A172 (cell line): ENCODE results near the gene SWI5. TPM values are rescaled to one million over a fixed set of nuclear protein-coding genes. Genes with fewer than 3 reads are reported as not detected.
A peak's percentile ranks its signal among the peaks of the same experiment; 100 is the strongest.
"Not testable (repeated sequence)": the region's sequence is repeated elsewhere in the genome, so short reads cannot be mapped to it uniquely, and the experiment has no call there.

Experiments used
- DNase-seq: peaks from one replicate; pipeline ENCODE4 v3.0.0-alpha.2; 2015; ENCODE audit warnings: low spot score
- total RNA-seq: library from RNA; depleted of rRNA; stranded (reverse); fragments of >200 nt; shearing (Covaris generic); gene quantifications from 2 replicates; pipeline ENCODE4 v1.2.3, GENCODE V29; 2014

Gene SWI5
- total RNA-seq, 1 experiment from 2014 or later, result 118 TPM

DNA sequence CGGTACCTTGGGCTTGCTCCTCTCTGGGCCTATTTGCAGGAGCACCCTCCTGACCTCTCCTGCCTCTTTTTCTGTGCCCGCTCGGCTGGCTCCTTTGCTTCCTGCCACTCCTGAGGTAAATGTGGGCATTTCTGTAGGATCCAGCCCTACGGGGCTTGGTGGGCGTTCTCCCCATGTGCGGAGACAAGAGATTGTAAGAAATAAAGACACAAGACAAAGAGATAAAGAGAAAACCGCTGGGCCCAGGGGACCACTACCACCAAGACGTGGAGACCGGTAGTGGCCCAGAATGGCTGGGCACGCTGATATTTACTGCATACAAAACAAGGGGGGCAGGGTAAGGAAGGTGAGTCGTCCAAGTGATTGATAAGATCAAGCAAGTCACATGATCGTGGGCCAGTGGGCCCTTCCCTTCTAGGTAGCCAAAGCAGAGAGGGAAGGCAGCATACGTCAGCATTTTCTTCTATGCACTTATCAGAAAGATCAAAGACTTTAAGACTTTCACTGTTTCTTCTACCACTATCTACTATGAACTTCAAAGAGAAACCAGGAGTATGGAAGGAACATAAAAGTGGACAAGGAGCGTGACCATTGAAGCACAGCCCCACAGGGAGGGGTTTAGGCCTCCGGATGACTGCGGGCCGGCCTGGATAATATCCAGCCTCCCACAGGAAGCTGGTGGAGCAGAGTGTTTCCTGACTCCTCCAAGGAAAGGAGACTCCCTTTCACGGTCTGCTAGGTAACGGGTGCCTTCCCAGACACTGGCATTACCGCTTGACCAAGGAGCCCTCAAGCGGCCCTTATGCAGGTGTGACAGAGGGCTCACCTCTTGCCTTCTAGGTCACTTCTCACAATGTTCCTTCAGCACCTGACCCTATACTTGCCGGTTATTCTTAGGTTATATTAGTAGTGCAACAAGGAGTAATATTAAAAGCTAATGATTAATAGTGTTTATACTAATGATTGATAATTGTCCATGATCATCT lies 3.3 kb downstream of the SWI5 start:
- not testable (repeated sequence) for DNase-seq

DNA sequence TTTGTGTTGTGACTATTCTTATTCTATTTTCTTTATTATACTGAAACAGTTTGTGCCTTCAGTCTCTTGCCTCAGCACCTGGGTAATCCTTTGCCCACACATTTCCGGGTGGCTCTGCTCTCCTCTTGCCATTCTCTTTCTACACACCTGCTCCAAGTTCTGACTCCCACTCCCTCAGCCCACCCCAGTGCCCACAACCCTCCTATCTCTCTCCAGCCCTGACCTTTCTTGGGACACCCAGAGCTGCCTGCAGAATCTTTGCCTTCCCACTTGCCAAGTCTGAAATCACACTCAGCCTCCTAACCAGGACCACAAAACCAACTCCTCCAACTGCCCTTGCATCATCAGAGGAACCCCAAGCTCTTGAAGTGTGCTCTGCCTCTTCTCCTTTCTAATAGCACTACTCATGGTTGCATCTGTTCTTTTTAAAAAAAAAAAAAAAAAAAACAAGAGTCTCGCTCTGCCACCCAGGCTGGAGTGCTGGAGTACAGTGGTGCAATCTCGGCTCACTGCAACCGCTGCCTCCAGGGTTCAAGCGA lies 4.1 kb downstream of the SWI5 start:
- no peak for DNase-seq

DNA sequence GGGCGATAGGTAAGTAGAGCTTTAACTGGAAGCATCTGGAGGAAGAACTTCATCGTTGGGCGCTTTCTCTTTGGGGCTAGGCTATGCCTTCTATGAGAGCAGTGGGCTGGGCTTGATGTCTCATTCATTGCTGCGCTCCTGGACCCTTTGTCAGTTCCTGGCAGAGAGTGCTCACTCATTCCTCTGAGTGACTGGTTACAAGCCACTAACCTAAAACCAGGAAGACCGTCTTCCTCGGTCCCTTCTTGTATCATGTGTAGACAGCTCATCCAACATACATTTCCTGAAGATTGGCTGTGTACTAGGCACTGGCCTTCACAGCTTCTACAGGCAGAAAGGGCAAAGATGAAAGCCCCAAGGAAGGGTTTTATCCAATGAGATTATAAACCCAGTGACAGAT lies 6.4 kb downstream of the SWI5 start:
- DNase-seq, result no peak

DNA sequence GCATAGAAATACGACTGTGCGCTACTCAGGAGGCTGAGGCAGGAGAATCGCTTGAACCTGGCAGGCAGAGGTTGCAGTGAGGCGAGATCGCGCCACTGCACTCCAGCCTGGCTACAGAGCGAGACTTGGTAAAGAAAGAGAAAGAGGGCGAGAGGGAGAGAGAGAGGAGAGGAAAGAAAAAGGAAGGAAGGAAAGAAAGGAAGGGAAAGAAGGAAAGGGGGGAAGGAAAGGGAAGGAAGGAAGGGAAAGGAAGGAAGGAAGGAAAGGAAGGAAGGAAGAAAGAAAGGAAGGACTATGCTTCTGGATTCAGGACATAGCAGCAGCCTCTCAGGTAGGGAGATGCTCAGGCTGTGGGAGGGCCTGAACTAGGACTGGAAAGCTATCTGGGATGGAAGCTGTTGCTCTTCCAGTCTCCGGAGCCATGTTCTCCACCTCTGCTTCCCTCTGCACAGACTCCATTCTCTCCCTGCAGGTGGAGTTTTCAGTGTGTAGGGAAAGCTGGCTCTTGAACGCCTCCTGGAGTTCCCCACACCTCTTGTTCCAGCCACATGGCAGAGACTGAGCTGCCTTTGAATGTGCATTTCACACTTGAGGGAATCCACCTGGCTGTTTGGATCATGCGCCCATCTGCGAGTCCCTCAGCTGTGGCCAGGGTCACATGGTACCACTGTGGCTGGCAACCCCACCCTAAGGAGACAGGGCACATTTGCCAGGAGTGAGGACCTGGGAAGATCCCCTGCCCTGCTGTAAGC lies 9.1 kb downstream of the SWI5 start:
- no peak for DNase-seq

DNA sequence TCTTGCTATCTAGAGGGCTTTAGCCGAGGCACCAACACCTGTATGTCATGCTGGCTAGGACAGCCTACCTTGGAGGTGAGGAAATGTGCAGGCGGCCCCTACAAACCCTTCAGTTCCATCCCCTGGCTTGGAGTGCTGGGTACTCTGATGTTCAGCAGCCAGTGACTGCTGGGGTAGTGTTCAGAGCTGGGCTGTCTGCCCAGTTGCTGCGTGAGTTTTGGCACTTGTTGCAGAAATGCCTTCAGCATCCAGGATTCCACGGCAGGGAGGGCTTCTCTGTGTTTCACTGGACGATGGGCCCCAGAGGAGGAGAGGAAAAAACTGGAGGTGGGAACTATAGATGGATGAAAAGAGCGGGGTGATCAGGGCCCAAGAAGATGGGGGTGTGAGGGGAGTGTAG lies 10.4 kb downstream of the SWI5 start:
- no peak for DNase-seq

DNA sequence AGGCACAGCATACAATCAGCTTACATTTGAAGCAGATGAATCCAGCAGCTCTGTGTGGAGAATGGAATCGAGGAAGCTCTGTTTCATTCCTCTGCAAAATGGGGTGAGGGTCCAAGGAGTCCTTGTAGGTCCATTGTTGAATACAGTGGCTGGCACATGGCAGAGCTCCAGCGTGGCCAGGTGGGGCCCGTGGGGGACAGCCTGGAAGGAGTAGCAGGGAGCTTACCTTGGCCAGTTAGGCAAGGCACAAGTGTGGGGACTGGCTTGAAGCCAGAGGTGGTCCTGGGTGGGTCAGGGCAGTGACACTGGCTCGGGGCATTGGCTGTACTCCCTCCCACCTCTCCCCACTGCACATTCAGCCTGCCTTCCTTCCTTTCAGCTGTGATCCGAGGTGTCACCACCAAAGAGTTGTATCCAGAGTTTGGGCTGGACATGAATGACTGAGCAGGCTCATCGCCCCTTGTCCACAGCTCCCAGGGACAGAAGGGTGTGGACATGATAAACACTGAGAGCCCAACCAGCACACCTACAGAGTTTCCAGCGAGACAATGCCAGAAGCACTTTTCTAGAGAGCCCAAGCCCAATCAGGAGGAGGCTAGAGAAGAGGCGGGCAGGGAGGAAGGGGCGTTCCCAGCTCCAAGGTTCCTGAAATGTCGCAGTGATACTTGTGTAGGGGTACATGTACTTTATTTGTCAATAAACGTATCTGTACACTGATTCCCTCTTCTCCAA lies 12.4 kb downstream of the SWI5 start:
- DNase-seq, result no peak

DNA sequence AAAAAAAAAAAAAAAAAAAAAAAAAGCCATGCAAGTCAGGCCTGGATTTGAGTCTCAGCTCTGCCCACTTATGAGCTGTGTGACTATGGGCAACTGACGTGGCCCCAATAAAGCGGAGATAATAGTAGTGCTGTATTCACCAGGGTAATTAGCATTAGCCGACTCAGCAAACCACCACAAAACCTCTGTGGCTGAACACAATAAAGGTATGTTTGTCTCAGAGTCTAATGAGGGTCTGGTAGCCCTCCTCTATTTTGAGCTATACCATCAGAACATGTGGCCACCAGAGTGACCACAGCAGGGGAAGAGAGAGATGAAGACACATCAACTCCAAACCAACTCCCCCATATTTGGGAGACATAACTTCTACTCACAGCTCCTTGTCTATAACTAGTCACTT lies 15.9 kb downstream of the SWI5 start:
- DNase-seq, result no peak

DNA sequence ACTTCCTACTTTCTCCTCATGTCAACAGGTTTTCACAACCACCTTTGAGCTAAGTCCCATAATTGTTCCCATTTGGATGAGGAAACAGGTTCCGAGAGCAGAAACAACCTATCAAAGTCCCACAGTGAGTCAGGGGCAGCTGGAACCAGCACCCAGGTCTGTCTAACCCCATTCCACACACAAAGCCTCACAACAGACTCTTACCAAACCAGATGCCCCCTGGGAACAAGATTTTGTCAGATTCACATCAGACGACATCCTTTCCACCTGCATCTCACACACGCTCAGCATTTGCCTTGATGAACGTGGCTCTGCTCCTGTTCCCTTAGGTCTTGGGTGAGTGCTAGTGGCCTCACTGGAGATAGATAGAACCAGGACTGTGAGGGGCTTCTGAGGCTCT lies 17.0 kb downstream of the SWI5 start:
- DNase-seq, result no peak

DNA sequence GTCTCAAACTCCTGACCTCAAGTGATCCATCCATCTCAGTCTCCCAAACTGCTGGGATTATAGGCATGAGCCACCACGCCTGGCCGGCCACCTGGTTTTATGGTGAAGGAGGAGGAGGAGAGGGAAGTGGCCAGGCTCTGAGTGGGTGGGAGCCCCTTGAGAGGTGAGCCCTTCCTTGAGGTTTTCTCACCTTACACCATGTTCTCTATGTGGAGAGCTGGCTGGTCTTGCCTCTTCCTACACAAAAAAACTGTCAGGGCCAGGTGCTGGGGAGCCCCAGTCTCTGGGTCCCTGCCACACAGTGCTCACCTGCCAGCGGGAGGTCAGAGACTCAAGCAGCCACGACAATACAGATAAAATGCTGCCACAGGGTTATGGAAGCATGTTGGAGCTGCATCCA lies 18.1 kb downstream of the SWI5 start:
- DNase-seq, result no peak

DNA sequence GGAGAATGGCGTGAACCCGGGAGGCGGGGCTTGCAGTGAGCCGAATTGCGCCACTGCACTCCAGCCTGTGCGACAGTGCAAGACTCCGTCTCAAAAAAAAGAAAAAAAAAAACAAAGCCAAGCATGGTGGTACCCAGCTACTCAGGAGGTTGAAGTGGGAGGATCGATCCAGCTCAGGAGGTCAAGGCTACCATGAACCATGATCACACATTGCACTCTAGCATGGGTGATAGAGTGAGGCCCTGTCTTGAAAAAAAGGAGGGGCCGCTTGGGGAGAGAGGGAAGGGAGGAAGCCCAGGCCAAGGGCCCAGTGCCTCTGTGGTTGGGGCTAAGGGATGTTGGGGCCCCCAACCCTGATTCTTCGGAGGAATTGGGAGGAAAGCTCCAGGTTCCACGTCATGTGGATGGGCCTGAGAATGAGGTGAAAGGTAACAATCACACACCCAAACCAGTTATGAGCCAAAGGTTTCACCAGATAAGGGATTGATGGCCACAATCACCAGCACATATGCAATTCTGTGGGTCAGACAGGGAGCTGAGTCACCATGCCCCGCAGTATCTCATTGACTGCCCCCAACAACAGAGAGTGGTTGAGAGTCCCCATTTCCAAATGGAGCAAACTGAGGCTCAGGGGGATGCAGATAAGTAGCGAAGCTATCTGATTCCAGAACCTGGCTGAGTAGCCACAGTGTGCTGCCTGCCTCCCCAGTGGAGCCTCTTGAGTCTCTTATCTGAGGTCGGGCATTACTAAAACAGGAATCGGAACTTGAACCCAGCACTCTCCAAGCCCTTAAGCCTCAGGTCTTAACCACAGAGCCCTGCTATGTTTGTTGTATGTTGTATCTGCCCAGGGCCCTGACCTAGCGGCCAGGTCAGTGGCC lies 20.5 kb downstream of the SWI5 start:
- no peak for DNase-seq

DNA sequence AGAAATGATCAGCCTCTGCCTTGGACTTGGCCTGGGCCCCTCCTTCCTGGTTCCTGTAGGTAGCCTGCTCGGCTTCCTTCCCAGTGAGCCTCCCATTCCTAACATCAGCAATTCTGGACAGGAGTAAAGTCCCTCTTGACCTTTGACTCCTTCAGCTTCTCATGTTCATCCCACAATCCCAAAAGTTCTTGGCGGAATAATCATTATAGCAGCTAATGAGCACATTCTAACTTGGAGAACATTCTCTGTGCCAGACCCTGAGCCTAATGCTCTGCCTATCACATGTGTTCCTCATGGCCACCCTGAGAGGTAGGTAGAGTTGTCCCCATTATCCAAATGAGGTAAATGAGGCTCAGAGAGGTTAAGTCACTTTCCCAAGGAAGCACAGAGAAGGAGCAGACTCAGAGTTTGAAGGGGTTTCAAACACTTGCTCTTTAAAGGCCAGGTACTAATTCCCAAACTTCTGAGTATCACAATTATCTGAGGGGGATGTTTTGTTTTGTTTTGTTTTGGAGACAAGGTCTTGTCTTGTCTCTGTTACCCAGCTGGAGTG lies 21.2 kb downstream of the SWI5 start:
- DNase-seq, result no peak

DNA sequence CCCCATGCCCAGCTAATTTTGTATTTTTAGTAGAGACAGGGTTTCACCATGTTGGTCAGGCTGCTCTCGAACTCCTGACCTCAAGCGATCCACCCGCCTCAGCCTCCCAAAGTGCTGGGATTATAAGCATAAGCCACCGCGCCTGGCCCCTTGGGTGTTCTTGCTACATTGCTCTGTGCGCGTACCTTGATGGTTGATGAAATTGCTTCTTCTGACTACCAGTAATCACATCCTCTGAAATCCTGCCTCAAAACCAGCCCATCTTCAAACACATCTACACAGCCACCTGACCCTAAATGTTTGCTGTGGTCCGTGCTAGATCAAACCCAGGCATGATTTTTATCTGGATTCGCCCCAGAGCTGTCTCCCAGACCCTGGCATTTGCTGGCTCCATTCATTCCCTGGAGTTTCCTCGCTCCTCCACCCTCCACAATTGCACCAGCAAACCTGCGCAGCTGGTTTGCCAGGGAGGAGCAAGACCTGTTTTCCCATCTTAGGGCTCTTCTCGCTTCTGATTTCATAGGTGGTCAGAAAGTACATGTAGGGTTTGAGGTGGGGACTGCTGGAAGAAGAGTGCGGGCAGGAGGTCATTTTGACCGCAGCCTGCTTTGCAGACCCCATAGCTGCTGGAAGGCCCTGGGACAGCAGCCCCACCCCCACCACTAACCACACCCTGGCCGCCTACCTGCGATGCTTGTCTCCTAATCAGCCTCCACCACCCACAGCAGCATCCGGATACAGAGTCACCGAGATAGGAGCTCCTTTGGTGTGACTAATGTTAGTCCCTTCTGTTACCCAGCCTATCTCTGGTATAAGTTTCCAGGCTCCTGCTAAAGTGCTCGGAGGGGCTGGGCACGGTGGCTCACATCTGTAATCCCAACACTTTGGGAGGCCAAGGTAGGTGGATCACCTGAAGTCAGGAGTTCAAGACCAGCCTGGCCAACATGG lies 22.7 kb downstream of the SWI5 start:
- no peak for DNase-seq

DNA sequence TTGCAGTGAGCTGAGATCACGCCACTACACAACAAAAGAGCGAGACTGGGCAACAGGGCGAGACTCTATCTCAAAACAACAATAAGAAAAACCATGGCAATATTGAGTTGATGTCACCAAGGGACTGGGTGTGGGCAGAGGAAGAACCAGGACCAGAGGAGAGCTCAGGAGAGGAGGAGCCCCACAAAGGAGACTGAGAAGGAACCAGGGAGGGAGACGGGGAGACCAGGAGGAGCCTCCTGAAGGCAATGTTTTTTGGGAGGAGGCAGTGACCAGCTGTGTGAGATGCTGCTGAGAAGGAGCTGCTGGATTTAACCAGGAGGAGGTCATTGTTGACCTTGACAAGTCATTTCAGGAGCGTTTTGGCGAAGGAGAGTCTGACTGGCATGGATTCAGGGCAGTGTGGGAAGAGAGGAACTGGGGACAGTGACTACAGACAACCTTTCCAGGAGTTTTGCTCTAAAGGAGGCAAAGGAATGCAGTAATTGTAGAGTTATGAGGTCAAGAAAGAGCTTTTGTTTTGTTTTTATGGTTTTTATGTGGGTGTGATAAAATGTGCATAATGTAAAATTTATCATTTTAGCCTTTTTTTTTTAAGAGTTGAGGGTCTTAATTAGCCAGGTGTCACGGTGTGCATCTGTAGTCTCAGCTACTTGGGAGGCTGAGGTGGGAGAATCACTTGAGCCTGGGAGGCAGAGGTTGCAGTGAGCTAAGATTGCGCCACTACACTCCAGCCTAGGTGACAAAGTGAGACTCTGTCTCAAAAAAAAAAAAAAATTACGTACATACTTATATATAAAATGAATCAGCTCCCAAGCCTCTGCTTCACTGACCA lies 28.3 kb downstream of the SWI5 start:
- peak; percentile 38 for DNase-seq

DNA sequence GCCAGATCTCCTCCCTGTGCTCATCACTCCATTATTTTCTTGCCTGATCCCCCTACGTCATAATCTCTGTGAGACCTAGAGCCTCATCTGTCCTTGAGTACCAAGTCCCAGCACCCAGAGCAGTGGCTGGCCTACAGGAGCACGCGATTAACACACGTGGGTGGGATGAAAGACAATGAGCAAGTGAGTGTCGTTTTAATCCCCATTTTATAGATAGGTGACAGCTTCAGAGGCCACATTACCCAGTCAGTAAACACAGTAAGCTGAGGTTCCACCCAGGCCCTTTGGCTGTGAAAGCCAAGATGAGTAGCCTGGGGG lies 28.9 kb downstream of the SWI5 start:
- DNase-seq, result no peak

DNA sequence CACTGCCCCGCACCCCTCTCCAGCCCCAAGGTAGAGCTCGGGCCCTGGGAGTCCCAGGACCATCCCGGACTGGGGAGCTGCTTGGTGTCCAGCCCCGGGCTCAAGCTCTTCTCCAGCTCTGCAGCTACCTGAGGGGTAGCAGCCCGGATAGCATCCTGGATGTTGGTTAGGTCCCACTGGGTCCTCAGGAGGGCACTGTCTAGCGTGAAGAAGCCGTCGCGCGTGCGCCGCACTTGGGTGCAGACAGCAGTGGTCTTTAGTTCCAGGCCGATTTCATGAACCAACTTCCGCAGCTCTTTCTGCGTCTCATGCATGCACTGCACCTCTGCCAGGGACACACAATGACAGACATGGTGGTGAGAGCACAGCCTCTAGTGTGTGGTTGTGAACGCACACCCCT lies 33.5 kb downstream of the SWI5 start:
- no peak for DNase-seq

DNA sequence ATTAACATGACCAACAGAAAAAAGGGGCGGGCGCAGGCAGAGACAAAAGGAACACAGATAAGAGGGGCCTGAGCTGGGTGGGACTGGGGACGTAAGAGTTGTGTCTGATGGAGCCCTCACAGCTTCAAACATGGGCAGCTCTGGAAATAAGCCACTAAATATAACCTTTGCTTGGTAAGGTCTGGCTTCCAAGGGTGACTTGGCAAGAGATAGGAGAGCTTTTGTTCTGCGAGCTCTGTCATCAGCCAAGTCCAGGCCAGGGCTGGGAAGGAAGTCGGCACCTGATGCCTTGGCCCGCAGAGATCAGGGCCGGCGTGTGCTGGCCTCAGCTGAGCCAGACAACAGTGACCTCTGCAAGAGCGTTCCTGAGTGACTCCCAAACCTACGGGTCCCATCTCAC lies 34.4 kb downstream of the SWI5 start:
- no peak for DNase-seq

DNA sequence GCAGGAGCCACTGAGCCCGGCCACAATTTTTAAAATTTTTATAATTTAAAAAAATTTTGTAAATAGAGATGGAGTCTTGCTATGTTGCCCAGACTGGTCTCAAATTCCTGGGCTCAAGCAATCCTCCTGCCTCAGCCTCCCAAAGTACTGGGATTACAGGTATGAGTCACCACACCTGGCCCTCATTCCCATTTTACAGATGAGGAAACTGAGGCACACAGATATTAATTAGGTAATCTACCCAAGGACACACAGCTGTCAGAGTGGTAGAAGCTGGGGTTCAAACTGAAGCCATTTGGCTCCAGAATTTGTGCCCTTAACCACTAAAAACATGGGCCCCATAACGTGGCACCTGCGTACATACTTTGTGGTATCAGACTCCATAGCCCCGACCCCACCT lies 38.6 kb downstream of the SWI5 start:
- DNase-seq, result no peak

DNA sequence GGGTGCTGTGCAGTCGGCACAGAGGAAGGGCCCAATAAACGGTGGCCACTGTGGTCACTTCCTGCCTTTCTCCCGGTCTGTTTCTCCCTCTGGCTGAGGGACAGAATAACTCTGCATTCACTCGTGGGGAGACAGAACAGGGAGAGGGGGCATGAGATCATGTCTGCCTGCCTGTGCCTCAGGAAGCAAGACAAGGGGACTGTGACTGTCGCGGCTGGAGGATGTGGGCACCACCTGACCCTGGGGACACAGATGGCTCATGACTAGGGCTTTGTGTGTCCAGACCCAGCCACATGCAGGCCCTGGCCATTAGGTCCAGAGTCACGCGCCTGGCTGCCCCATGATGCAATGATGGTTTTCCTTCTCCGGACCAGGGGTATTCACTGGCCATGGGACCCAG lies 40.3 kb downstream of the SWI5 start:
- DNase-seq, result no peak

DNA sequence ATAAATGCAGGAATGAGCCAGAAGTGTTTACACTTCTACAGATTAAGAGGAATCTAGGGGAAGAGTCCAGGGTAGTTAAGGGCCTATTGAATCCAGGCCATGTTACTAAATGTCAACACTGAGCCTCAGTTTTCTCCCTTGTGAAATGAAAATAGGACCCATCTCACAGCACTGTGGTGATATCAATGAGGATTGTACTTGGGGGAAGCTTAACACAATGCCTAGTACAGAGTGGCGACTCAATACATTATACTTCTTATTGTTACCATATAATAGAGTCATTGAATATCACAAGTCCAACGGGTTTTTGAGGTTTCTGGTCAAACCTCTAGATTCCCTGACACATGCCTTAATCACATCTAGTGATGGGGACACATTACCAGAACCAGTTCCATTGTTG lies 41.6 kb downstream of the SWI5 start:
- DNase-seq, result no peak
